ENCODE measurements around the gene DHTKD1.
"Not testable (repeated sequence)": the region's sequence is repeated elsewhere in the genome, so short reads cannot be mapped to it uniquely, and the experiment has no call there.

The DHTKD1 gene

GRCh38 chr10:12067336-12067735 lies 1.4 kb upstream of the DHTKD1 start:
- no peak for DNase-seq (ENCODE audit: low read depth in 2 of 2)

DNA sequence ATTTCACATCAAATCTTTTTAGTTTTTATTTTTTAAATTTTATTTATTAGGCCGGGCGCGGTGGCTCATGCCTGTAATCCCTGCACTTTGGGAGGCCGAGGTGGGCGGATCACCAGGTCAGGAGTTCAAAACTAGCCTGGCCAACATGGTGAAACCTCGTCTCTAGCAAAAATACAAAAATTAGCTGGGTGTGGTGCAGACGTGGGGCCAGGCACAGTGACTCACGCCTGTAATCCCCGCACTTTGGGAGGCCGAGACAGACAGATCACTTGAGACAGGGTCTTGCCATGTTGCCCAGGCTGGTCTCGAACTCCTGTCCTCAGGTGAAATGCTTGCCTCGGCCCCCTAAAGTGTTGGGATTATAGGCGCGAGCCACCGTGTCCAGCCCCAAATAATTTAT lies 2.7 kb downstream of the DHTKD1 start:
- not testable (repeated sequence) for DNase-seq (ENCODE audit: low read depth in 2 of 2)

DNA sequence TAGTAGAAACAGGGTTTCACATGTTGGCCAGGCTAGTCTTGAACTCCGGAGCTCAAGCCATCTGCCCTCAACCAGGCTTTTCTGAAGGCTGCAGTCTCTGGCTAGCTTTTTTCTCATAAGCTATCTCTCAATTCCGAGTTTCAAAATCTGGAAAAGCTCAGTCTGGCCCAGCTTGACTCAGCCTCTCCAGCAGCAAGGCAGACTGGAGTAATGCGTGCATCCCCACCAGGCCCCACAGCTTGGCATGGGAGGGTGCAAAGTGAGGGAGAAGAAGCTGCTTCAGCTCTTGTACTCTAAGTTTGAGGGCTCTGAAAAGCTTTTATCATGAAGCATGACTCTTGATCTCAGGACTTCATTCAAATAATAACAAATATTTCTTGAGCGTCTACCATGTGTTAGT lies 4.8 kb downstream of the DHTKD1 start:
- DNase-seq (ENCODE audit: low read depth in 2 of 2): no peak

DNA sequence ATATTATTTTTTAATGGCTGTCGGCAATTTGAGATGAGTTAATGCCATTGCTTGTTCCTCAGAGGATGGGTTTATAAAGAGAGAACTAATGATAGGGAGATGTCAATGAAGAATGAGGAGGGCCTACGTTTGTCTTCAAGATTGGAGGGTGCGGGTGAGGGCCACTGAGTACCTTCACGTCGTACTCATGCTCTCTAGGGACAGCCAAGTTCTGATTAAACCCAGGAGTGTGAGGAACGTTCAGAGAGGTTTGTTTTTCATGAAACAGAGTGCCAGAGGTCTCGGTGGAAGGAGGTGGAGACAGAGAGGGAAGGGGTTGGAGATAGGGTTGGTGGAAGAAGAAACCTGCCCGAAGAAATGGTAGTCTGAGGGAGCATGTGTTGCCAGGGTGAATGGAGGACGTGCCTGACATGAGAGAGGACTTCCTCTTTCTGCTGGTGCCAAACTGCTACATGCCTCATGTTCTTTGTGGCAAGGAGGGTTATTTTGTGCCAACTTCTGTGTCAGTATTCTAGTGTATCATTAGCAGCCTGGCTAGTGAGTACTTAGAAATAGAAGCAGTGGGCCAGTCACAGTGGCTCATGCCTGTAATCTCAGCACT lies 8.9 kb downstream of the DHTKD1 start:
- DNase-seq (ENCODE audit: low read depth in 2 of 2): no peak

- no peak for DNase-seq (ENCODE audit: low read depth in 2 of 2)
Measured at GRCh38 chr10:12081470-12081869, 12.7 kb downstream of the DHTKD1 start.

- no peak for DNase-seq (ENCODE audit: low read depth in 2 of 2)
Measured at GRCh38 chr10:12081879-12082557, 13.3 kb downstream of the DHTKD1 start.

- no peak for DNase-seq (ENCODE audit: low read depth in 2 of 2)
Measured at GRCh38 chr10:12088919-12089318, 20.2 kb downstream of the DHTKD1 start.

DNA sequence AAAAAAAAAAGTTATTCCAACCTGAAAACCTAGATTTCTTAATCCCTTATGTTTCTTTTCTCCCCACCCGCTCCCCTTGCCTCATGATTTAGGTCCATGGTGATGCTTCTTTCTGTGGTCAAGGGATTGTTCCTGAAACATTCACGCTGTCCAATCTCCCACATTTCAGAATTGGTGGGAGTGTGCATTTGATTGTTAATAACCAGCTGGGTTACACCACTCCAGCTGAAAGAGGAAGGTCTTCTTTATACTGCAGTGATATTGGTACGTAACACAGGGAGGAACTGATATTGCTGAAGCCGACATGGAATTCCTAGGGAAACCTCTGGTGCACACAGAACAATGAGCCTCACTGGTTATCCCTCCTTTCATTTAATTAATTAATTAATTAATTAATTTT lies 22.7 kb downstream of the DHTKD1 start:
- DNase-seq (ENCODE audit: low read depth in 2 of 2): no peak

GRCh38 chr10:12097361-12097760 lies 28.6 kb downstream of the DHTKD1 start:
- DNase-seq (ENCODE audit: low read depth in 2 of 2): not testable (repeated sequence)

DNA sequence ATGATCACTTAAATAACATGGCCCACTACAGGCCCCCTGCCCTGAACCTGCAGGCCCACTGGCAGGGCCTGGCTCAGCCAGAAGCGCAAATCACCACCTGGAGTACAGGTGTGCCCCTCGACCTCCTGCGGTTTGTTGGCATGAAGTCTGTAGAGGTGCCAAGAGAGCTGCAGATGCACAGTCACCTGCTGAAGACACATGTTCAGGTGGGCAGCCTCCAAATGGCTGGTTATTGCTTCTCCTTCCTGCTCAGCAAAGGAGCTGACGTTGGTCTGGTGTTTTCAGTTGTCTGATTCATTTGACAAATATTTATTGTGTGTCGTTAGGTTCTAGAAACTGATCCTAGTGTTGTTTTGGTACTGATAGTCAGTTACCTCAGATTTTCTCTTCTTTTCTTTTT lies 29.0 kb downstream of the DHTKD1 start:
- DNase-seq (ENCODE audit: low read depth in 2 of 2): no peak

DNA sequence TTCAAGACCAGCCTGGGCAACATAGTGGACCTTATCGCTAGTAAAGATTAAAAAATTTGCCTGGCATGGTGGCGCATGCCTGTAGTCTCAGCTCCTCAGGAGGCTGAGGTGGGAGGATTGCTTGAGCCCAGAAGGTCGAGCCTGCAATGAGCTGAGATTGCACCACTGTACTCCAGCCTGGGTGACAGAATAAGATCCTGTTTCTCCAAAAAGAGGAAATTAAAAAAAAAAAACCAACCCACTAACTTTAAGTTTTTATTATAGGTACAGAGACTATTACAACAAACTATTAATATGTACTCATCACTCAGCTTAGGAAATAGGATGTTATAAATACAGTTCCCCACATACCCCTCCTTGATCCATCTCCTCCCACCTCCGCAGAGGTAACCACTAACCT lies 30.2 kb downstream of the DHTKD1 start:
- DNase-seq (ENCODE audit: low read depth in 2 of 2): no peak

DNA sequence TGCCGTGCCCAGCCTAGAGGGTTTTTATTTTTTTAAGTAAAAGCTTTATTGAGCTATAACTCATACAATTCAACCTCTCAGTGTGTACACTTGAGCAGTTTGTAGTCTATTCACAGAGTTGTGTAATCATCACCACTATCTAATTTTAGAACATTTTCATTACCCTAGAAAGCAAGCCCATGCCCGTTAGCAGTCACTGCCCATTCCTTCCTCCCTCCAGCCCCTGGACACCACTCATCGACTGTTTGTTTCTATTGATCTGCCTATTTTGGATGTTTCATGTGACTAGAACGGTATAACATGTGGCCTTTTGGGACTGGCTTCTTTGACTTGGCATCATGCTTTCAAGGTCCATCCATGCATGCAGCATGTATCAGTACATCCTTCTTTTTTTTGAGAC lies 35.0 kb downstream of the DHTKD1 start:
- DNase-seq (ENCODE audit: low read depth in 2 of 2): no peak

DNA sequence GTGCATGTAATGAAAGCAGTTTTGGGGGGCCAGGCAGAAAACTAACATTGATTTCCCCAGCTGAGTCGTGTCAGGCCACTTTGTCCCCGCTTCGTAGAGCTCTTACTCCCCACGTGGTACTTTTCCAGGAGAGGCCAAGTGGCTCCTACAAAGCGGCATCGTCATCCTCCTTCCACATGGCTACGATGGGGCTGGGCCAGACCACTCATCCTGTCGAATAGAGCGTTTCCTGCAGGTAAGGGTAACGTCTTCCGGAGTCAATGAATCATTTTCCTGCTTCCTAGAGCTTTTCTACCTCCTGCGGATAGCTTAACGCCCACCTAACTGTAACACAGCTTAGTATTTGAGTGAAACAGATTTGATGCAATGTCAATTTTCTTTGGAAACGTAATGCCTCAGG lies 39.0 kb downstream of the DHTKD1 start:
- no peak for DNase-seq (ENCODE audit: low read depth in 2 of 2)

DNA sequence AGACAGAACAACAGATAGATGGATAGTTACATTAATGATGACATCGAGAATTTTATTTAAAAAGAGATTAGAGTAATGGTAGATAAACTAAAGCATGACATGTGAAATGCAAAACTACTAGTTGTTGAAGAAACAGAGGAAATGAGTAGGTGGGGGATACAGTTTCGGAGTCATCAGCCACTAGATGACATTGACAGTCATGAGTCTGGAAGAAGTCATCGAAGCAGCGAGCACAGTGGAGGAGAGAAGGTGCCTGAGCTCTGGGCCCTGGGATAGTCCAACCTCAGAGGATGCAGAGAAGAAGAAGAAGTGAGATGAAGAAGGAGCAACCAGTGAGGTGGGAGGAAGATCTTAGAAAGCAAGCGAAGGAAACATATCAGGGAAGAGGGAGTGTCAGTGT lies 40.5 kb downstream of the DHTKD1 start:
- no peak for DNase-seq (ENCODE audit: low read depth in 2 of 2)

- no peak for DNase-seq (ENCODE audit: low read depth in 2 of 2)
Measured at GRCh38 chr10:12111528-12111927, 42.8 kb downstream of the DHTKD1 start.

DNA sequence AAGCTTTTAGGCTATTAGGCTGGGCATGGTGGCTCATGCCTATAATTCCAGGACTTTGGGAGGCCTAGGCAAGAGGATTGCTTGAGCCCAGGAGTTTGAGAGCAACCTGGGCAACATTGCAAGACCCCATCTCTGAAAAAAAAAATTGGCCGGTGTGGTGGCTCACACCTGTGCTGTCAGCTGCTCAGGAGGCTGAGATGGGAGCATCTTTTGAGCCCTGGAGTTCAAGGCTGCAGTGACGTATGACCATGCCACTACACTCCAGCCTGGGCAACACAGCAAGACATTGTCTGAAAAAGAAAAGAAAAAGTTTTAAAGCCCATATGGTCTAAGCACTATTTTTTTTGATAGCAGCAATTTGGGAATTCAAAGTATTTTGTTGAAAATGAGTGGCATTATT lies 44.9 kb downstream of the DHTKD1 start:
- no peak for DNase-seq (ENCODE audit: low read depth in 2 of 2)

GRCh38 chr10:12121673-12122072 lies 52.9 kb downstream of the DHTKD1 start:
- DNase-seq (ENCODE audit: low read depth in 2 of 2): no peak

- peak; percentile 96 for DNase-seq (ENCODE audit: low read depth in 2 of 2)
Measured at GRCh38 chr10:12129222-12130111, 60.7 kb downstream of the DHTKD1 start, which contains the start of gene SEC61A2. TSS of gene SEC61A2 (plus strand) at chr10:12129677. CDS start at chr10:12129788, 111 bp downstream.

GRCh38 chr10:12130237-12130872 lies 61.6 kb downstream of the DHTKD1 start:
- DNase-seq (ENCODE audit: low read depth in 2 of 2): peak in 1 of 2 experiments; percentile 15

DNA sequence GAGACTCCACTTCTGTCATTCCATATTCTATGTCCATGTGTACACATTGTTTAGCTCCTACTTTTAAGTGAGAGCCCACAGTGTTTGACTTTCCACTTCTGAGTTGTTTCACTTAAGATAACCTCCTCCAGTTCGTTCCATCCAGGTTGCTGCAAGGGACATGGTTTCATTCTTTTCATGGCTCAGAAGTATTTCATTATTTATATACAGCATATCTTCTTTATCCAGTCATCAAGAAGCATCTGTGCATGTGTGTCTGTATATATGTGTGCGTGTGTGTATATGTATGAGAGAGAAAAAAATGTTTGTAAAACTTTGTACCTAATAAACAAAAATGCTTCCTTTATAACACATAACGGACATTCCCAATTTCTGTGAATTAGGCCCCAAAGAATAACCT lies 66.9 kb downstream of the DHTKD1 start:
- no peak for DNase-seq (ENCODE audit: low read depth in 2 of 2)

GRCh38 chr10:12140038-12140437 lies 71.3 kb downstream of the DHTKD1 start:
- no peak for DNase-seq (ENCODE audit: low read depth in 2 of 2)

- no peak for DNase-seq (ENCODE audit: low read depth in 2 of 2)
Measured at GRCh38 chr10:12144538-12144937, 75.8 kb downstream of the DHTKD1 start.

All from stimulated activated CD4-positive, alpha-beta T cell treated with anti-CD3 and anti-CD28 coated beads, Interleukin-12 subunit alpha, Interleukin-12 subunit beta, amount 100 ng/mL, for 24 hours (primary cell).